Activated CD4-positive, alpha-beta T cell treated with anti-CD3 and anti-CD28 coated beads, Interleukin-2, amount 50 U/mL, for 1 hour (primary cell): Measurements from ENCODE around the gene ASB18.
"Not testable (repeated sequence)": the region's sequence is repeated elsewhere in the genome, so short reads cannot be mapped to it uniquely, and the experiment has no call there.

ENCODE experiments used
- DNase-seq: peaks from one replicate; pipeline ENCODE4 v3.0.0-alpha.2; 2020

ASB18 gene

DNA sequence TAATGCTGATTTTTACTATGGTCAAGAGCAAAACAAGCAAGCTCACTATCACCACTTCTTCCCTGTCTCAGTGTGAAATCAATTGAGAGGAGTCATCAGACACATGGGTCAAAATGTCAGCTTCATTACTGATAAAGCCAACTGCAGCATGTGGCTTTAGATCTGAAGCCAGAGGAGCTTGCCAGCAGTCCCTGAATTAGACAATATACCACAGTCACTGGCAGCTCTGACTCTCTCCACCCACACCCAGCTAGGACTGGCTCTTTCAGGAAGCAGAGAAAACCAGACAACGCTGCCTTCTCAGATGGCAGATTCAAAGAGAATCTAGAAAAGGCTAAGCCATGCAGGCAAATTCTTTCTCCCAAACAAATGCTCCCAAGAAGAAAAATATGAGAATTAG is 20.0 kb upstream of the ASB18 start:
- DNase-seq: no peak

DNA sequence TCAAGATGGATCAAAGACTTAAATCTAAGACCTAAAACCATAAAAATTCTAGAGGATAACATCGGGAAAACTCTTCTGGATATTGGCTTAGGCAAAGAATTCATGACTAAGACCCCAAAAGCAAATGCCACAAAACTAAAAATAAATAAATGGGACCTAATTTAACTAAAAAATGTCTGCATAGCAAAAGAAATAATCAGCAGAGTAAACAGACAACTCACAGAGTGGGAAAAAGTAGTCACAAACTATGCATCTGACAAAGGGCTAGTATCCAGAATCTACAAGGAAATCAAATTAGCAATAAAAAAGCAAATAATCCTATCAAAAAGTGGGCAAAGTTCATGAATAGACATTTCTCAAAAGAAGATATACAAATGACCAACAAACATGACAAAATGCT is 18.2 kb upstream of the ASB18 start:
- no peak for DNase-seq

DNA sequence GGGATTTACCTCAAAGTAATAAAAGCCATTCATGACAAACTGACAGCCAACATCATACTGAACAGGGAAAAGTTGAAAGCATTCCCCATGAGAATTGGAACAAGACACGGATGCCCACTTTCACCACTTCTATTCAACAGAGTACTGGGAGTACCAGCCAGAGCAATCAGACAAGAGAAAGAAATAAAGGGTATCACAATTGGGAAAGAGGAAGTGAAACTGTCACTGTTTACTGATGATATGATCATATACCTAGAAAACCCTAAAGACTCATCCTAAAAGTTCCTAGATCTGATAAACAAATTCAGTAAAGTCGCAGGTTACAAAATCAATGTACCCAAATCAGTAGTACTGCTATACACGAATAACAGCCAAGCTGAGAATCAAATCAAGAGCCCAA is 17.2 kb upstream of the ASB18 start:
- no peak for DNase-seq

DNA sequence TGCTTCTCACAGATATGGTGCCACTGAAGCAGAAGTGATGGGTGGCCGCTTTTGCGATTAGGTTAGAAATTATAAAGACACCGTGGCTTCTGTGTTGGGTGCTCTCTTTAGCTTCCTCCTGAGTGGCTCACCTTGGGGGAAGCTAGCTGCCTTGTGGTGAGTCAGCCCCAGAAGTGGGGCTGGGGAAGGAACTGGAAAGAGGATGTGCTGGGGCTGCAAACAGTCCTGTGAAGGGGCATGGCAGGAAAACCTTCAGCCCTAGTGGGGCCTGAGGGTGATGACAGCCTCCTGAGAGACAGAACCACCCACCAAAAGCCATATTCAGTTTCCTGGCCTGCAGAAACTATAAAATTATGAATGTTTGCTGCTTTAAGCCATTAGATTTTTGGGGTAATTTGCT is 8.9 kb upstream of the ASB18 start:
- no peak for DNase-seq

DNA sequence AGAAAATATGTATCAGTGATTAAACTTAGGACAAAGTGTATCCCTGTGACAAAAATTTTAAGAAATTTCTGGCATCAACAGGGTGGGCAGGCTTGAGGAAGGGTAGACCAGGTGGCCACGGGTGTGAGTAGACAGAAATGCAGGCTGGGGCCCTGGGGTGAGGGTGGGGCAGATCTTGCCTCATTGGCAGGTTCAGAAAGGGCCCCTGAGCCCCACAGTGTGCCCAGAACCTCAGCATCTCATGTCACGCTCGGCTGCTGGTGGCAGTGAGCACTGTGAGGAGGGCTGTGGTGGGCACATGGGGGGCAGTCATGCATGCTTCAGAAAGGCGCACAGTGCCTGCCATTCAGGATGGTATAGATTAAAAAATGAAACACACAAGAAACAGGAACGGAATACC is 7.6 kb upstream of the ASB18 start:
- no peak for DNase-seq

DNA sequence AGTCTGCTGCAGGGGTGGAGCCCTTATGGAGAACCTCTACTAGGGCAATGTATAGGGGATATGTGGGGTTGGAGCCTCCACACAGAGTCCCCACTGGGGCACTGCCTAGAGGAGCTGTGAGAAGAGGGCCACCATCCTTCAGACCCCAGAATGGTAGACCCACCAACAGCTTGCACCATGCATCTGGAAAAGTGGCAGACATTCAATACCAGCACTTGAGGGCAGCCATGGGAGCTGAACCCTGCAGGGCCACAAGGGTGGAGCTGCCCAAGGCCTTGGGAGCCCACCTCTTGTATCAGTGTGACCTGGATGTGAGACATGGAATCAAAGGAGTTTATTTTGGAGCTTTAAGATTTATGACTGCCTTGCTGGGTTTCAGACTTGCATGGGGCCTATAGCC is 5.7 kb upstream of the ASB18 start:
- not testable (repeated sequence) for DNase-seq

DNA sequence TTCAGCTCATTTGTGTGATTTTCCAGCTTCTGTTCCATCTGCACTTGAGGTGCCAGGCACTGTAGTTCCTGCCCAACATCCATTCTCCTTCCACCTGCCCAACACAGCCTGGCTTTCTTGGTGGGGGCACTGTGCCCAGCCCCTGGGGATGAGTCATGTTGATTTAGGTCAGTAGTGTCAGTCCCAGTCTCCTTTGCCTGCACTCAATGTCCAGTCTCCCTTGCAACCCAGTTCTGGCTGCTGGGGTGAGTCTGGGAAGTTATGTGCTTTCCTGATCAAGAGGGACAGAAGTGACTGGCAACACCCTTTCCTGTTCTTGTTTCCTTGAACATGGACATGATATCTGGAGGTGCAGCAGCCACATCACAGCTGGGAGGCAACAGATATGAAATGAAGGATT is 1.5 kb upstream of the ASB18 start:
- no peak for DNase-seq

DNA sequence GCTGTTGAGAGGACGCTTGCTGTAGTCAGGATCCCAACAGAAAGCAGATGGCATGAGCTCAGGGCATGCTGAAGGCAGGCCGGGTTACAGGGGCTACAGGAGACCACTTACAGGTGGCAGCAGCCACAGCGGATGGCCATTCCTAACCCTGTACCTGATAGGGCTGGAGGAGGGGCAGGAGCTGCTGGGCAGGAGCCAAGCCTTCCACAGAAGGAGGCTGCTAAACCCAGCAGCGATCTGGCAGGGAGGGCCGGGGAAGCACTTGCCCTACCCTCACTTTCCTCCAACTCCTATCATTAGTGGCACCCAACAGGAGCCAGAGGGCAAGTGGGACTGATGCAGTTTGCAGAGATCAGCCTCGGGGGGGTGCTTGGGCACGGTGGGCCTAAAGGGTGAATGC is 2.0 kb downstream of the ASB18 start:
- no peak for DNase-seq

DNA sequence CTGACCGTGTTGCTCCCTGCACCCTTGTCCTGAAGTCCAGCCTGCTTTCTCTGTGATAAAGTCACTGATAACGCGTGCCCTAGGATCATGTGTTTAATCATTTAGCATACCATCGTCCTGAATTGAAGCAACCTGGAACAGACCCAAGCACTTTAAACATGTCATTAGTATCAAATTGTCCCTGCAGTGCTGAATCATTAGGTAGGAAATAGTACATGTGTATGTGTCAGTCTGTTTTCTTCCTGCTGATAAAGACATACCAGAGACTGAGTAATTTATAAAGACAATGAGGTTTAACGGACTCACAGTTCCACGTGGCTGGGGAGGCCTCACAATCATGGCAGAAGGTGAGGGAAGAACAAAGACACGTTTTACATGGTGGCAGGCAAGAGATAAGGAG is 2.8 kb downstream of the ASB18 start:
- DNase-seq: no peak

DNA sequence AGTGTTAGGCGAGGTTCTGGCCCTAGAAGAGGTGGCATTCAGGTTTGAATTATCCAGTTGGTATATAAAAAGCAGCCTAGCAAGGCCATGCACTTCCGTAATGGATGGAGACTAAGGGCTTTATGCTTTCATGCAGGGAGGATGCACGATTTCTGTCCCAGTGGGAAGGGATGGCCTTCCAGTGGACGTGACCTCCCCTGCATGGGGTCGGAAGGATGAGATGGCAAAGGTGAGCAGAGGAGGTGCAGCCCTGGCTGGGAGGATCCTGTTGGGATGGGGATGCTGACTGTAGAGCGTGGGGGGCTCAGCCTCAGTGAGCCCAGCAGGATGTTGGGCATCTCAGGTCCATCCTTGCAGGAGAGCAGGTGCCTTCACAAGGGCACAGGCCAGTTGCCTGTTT is 4.8 kb downstream of the ASB18 start:
- no peak for DNase-seq

DNA sequence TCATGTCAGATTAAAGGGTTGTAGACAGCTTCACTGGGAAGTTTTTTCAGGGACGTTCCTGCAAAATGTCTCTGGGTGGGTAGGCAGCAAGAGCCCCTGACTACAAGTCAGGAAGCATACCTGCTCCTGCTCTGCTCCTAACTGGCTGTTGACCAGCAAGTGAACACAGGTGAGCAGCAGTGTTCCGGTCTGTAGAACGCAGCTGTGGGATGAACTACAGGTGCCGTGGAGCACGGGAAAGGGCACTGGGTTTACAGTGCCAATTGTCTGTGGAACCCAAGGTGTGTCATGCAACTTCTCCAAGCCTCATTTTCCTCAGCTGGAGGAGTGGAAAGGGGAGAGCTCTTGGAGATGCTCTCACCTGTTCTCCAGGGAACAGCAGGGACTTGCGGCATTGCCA is 6.6 kb downstream of the ASB18 start:
- no peak for DNase-seq

DNA sequence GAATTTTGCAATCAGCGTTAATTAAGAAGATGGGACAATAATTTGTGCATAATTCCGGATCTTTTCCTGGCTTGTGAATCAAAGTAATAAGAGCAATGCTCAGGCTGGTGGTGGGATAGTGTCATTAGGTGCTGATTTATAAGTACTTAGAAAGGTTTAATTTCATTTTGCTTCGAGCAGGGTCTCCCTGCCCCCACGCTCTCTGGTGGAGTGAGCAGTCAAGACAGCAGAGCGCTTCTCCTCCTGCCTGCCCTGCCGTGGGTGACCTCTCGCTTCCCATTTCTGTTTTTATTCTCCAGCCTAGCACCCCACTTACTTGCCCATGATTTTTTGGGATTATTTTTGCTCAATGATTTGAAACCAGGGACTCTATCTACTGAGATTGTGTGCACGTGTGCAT is 7.1 kb downstream of the ASB18 start:
- no peak for DNase-seq

DNA sequence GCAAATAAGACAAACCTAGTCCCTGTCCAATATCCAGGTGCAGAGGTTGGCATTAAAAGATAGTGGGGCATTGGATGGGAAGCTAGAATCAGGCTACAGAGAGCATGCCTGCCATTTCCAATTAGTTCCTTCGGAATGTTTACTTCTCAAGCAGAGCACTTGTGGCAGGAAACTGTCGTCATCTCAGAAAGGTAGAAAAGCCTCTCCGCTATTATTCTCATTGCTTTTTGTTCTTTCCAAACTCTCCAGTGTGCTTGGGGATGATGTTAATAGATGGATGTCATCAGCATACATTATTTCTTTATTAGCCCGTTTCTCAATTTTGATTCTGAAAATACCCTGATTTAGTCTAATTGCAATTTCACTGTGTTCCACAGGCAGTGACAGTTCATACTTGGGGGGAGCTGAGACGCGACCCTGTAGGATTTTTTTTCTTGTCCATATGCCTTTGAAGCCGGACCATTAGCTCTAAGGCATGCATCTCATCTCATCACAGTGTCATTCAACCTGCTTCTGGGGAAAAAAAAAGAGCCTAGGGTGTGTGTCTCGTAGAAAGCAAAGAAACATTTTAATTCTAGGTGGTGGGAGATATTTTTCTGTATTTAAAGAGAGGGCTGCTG is 7.7 kb downstream of the ASB18 start:
- no peak for DNase-seq

DNA sequence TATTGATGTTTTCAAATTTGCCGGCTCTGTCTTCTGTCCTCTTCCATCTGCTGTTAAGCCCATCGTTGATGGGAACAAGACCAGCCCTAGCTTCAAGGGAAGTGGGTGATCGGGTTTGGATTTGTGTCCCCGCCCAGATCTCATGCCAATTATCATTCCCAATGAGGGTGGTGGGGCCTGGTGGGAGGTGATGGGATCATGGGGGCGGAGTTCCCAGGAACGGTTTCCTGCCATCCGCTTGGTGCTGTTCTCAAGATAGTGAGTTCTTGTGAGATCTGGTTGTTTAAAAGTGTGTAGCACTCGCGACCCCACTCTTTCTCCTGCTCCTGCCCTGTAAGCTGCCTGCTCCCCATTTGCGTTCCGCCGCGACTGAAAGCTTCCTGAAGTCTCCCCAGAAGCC is 9.5 kb downstream of the ASB18 start:
- DNase-seq: no peak

DNA sequence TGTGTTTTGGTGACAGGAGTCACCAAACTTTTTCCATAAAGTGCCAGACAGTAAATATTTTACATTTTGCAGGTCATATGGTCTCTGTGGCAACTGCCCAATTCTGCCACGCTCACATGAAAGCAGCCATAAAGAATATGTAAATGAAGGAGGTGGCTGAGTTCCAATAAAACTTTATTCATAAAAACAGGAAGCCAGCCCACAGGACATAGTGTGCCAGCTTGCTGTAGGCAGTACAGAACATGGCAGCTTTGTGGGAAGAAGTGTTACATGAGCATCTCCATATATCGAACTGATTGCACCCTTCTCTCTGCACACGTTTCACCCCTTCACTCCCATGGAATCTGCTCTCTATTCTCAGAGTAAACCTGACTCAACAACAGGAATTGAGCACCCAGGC is 10.2 kb downstream of the ASB18 start:
- DNase-seq: no peak

DNA sequence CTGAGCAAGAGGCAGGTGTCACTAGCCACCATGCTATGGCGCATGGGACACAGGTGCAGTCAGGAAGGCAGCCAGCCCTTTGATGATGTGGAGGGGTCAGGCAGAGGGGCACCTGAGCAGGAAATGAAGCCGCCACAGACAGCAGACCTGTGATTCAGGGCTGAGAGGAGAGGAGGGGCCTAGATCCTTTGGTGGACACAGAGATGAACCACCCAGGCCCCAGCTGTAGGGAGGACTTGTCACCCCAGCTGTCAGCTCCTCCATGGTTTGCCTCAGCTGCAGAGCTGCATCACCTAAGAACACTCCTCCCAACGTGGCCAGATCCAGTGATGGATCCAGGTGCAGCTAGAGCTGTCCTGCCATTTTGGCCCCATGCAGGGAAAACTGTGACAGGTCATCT is 11.6 kb downstream of the ASB18 start:
- no peak for DNase-seq

DNA sequence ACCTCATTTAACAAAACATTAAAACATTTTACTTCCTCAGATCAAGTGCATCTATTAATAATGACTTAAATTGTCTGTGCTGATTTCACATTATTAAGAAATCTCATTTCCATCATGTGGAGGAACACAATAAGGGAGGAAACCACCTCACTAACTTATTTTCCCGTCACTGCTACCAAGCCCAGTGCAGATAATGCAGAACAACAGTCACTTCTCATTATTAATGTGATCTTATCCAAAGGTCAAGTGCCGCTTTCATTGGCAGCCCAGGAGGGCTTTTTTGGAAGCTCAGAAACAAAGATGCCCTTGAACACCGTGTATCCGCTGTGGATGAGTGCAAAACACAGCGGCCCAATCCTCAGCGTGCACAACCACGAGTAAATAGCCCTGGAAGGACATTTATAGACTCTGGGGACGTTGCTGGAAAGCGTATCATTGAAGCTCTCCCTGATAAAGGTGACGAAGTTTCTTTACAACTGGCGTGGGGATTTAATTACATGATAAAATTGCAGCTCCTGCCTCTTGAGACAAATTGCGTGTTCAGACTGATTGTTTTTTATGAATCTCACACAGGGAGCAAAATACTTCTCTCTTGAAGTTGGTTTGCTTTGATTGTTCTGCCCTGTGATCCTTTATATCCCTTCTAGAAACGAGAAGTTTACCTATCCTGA is 13.2 kb downstream of the ASB18 start:
- DNase-seq: no peak

DNA sequence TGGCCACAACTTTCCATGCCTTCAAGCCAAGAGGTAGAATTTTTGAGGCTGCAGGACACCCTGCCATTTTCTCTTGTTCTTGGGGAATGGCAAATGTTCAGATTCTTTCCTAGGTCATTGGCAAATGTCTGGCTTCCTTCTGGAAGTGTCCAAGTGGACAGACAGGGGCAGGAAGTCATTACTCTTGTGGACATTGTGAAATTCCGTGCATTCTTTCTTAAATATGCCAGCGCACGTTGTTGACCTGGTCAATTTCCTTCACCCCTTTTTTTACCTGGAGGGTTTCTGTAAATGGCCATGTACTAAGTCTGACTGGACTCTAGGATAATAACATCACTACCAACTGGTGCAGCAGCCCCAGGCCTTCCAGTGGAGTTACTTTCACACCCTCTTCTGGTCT is 13.9 kb downstream of the ASB18 start:
- no peak for DNase-seq

DNA sequence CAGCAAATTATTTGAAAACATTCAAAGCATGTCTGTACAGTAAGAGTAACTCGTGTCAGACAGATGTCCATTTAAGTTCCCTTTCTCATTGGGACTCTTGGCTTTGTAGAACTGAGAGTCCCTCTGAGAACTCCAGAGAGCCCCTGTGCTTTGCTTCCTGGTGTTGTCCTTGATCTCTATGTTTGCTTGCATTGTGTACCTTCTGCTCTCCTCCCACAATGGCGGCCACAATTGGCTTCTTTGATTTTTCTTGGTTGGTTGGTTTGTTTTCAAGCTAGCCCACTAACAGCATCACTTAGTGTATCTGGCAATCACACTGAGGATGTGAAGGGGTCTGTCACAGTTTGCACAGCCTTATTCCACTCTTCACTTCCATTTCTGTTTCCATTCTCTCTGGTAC is 15.1 kb downstream of the ASB18 start:
- no peak for DNase-seq

DNA sequence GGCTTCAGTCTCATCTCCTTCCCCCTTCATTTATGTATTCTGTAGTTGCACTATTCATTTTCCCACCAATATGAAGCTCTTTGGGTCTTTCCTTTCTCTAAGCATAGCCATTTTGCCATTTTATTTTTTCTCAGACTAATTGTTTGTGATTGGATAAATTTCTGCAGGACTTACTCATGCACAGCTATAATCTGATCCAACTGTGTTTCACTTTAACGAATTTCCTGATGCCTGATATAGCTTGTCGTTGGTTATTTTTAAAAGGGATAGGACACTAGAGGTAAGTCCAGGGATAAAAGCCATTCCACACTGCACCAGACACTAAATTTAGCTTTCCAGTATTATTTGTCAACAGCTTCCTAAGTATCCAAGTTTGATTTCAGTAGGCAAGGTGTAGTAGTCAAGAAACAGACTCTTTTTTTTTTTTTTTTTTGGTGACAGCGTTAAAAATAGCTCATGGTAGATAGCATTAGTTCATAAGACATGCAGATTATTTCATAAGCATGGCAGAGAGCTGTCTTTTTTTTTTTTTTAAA is 17.4 kb downstream of the ASB18 start:
- DNase-seq: no peak

DNA sequence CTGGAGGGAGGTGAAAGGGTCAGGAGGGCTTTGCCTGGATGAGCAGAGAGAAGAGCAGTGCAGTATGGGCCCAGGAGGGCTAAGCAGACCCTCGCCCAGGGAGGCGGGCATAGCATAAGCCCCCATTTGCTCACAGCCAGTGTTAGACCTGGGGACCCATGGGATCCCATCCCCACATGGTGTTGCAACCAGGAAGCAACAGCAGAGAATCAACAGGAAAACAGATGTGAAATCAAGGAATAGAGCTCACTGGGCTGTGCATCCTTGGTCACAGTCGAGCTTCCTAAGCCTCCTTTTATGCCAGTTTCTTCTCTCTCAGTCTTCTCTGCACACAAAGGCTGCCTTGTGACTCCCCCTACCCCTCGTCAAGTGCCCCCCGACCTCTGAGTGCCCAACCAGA is 19.9 kb downstream of the ASB18 start:
- no peak for DNase-seq

DNA sequence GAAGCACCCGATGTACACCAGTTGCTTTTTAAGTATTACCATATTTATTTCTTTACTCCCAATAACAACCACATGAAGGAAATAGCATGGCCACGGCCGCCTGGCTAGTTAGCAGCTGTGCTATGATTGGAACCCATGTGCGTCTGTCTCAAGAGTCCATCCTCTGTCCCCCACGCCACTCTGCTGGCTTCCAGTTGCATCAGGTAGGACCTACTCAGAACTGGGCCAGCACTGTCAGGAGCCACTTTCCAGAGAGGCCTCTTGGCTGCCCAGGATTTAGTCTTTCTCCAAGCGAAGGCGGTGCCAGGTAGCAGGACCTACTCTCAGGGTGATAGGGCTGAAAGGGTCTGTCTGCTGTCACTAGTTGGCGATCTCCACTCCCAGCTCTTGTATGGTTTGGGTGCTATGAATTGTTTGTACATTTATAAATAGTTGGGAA is 22.1 kb downstream of the ASB18 start:
- DNase-seq: no peak

DNA sequence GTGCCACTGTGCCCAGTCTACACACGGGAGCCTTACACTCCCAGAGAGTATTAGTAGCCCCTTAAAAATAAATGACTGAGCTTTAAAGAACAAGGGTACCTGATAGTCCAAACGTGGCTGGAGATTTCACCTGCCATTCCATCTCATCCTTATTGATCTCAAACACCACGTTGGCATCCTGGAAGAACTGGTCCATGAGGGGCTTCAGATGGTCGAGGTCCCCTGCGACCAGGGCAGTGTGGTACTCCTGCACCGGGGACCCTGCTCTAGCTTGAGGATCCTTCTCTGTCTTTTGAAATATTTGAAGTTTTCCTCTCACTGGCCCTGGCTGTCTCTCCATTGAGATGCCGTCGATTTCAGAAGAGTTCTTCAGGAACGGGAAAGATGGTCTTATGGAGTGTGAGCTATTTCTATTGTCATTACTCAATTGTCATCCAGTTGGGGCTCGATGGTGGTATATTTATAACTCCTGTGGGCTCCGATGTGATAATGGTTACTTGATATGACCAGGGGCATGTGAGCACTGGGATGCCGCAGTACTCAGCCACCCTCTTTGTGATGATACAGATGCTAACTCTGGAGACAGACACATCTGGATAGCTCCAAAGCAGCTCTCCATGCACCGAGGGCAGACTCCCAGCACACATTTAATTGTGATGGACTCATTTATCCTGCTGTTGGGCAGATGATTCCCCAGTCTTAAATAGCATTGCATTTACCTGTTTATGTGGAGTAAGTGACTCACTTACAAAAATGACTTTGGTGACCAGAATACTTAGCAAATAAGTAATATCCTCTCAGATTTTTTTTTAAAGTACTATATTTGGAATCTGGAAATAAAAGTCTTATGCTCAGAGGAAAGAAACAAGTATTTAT is 22.8 kb downstream of the ASB18 start:
- DNase-seq: no peak
